Ishikawa (cell line): ENCODE data around the gene YES1.

ENCODE experiments used
- CEBPB ChIP-seq: IDR thresholded peaks from 2 replicates; pipeline ENCODE4 v1.6.1; 2012
- CREB1 ChIP-seq: IDR thresholded peaks from 2 replicates; pipeline ENCODE4 v1.6.1; 2012; ENCODE audit warnings: low read depth
- EP300 ChIP-seq: IDR thresholded peaks from 2 replicates; pipeline ENCODE4 v1.6.1; 2012; ENCODE audit warnings: borderline replicate concordance
- FOXM1 ChIP-seq: IDR thresholded peaks from 2 replicates; pipeline ENCODE4 v1.6.1; 2012; ENCODE audit warnings: low read depth, borderline replicate concordance
- NFIC ChIP-seq: IDR thresholded peaks from 2 replicates; pipeline ENCODE4 v1.6.1; 2012
- RAD21 ChIP-seq: IDR thresholded peaks from 2 replicates; pipeline ENCODE4 v1.6.1; 2012; ENCODE audit warnings: low read depth
- TAF1 ChIP-seq: IDR thresholded peaks from 2 replicates; pipeline ENCODE4 v1.6.1; 2012; ENCODE audit warnings: low read depth, mild to moderate bottlenecking
- TCF12 ChIP-seq: IDR thresholded peaks from 2 replicates; pipeline ENCODE4 v1.6.1; 2012; ENCODE audit warnings: low read depth
- TEAD4 ChIP-seq: IDR thresholded peaks from 2 replicates; pipeline ENCODE4 v1.6.1; 2012
- YY1 ChIP-seq: IDR thresholded peaks from 2 replicates; pipeline ENCODE4 v1.6.1; 2012; ENCODE audit warnings: low read depth
- ZBTB7A ChIP-seq: IDR thresholded peaks from 2 replicates; pipeline ENCODE4 v1.6.1; 2012; ENCODE audit warnings: low read depth
- TF ChIP-seq, protein P1 (sequence below): IDR thresholded peaks from 2 replicates; pipeline ENCODE4 v1.6.1; 2012
- TF ChIP-seq, protein P2 (sequence below): IDR thresholded peaks from 2 replicates; pipeline ENCODE4 v1.6.1; 2012; ENCODE audit warnings: low read depth, mild to moderate bottlenecking
- TF ChIP-seq, protein P3 (sequence below): IDR thresholded peaks from 2 replicates; pipeline ENCODE4 v1.6.1; 2012

DNA sequence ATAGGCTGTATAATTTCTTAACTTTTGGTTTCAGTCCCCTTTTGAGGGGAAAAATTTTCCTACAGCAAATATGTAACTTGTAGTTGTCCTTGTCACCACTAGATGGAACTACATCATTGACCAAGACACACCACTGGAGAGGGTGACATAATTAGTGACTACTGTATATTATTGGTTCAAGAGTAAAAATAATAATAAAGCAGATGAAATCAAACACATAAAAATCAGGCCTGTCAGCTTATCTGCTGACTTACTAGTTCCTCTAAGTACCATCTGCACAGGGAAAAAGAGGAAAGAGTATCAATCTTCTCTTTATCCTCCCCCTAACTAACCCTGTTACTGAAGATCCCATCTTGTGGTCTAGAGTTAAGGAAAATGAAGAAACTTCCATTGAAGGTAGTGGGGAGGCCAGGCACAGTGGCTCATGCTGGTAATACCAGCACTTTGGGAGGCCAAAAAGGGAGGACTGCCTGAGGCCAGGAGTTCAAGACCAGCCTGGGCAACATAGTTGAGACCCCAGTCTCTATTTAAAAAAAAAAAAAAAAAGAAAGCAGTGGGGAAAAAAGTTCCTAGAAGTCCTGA, 70.0 kb downstream of the YES1 start:
- TF ChIP-seq NFIC: no peak
- no peak for TF ChIP-seq TAF1
- TF ChIP-seq RAD21: peak; percentile 75
- TF ChIP-seq, protein P1, sequence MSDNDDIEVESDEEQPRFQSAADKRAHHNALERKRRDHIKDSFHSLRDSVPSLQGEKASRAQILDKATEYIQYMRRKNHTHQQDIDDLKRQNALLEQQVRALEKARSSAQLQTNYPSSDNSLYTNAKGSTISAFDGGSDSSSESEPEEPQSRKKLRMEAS: no peak
- TF ChIP-seq TEAD4: no peak
- no peak for TF ChIP-seq TCF12
- no peak for TF ChIP-seq EP300
- TF ChIP-seq, protein P2, sequence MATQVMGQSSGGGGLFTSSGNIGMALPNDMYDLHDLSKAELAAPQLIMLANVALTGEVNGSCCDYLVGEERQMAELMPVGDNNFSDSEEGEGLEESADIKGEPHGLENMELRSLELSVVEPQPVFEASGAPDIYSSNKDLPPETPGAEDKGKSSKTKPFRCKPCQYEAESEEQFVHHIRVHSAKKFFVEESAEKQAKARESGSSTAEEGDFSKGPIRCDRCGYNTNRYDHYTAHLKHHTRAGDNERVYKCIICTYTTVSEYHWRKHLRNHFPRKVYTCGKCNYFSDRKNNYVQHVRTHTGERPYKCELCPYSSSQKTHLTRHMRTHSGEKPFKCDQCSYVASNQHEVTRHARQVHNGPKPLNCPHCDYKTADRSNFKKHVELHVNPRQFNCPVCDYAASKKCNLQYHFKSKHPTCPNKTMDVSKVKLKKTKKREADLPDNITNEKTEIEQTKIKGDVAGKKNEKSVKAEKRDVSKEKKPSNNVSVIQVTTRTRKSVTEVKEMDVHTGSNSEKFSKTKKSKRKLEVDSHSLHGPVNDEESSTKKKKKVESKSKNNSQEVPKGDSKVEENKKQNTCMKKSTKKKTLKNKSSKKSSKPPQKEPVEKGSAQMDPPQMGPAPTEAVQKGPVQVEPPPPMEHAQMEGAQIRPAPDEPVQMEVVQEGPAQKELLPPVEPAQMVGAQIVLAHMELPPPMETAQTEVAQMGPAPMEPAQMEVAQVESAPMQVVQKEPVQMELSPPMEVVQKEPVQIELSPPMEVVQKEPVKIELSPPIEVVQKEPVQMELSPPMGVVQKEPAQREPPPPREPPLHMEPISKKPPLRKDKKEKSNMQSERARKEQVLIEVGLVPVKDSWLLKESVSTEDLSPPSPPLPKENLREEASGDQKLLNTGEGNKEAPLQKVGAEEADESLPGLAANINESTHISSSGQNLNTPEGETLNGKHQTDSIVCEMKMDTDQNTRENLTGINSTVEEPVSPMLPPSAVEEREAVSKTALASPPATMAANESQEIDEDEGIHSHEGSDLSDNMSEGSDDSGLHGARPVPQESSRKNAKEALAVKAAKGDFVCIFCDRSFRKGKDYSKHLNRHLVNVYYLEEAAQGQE: no peak
- TF ChIP-seq ZBTB7A: no peak
- TF ChIP-seq YY1: no peak
- no peak for TF ChIP-seq CEBPB
- TF ChIP-seq, protein P3, sequence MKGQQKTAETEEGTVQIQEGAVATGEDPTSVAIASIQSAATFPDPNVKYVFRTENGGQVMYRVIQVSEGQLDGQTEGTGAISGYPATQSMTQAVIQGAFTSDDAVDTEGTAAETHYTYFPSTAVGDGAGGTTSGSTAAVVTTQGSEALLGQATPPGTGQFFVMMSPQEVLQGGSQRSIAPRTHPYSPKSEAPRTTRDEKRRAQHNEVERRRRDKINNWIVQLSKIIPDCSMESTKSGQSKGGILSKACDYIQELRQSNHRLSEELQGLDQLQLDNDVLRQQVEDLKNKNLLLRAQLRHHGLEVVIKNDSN: no peak
- TF ChIP-seq FOXM1: no peak
- TF ChIP-seq CREB1: no peak
